ENCODE measurements around the gene IMPDH2.

Gene IMPDH2

DNA sequence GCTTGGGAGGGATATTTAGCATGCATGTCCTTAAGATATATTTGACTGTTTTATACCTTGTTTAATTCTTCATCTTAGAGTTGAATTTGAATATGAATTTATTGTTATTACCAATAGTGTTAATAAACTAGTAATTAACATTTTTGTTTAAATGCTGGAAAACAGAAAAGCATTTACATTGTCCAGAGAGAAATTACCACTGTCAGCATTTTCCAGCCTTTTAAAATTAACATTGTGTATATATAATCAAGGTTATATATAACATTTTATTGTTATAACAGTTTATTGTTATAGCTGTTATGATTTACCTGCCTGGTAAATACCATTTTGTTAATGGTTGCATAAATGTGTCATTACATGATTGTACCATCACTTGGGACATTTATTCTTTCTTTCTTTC lies 47.2 kb downstream of the IMPDH2 start:
- TF ChIP-seq, protein P1, sequence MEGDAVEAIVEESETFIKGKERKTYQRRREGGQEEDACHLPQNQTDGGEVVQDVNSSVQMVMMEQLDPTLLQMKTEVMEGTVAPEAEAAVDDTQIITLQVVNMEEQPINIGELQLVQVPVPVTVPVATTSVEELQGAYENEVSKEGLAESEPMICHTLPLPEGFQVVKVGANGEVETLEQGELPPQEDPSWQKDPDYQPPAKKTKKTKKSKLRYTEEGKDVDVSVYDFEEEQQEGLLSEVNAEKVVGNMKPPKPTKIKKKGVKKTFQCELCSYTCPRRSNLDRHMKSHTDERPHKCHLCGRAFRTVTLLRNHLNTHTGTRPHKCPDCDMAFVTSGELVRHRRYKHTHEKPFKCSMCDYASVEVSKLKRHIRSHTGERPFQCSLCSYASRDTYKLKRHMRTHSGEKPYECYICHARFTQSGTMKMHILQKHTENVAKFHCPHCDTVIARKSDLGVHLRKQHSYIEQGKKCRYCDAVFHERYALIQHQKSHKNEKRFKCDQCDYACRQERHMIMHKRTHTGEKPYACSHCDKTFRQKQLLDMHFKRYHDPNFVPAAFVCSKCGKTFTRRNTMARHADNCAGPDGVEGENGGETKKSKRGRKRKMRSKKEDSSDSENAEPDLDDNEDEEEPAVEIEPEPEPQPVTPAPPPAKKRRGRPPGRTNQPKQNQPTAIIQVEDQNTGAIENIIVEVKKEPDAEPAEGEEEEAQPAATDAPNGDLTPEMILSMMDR (IDR thresholded peaks at IDR 0.05; ENCODE audit: insufficient read depth, low read depth, low read length, missing control alignments) = no peak
- no peak for DNase-seq (ENCODE audit: low read depth)
- no peak overlapping the region for H3K4me3 ChIP-seq (ENCODE audit: low read depth, low read length)

DNA sequence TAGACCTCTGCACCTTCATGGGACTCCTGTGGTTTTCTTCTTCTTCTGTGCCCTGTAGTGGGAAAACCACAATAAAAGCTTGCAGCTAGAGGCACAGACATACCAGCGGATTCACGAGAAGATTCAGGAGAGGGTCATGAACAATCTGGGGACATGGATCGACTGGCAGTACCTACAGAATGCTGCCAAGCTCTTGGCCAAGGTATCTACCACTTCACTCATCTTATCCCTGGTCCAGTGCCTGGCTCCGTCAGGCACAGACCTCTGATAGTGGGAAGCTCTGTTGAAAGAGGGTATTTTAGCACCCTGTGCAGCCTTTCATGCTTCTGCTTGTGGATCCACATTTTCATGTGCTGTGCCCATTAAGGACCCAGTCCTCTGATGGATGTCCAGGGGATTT lies 48.9 kb downstream of the IMPDH2 start:
- no peak for DNase-seq (ENCODE audit: low read depth)
- no peak overlapping the region for H3K4me3 ChIP-seq (ENCODE audit: low read depth, low read length)
- TF ChIP-seq, protein P1 (IDR thresholded peaks at IDR 0.05; ENCODE audit: insufficient read depth, low read depth, low read length, missing control alignments) = no peak

DNA sequence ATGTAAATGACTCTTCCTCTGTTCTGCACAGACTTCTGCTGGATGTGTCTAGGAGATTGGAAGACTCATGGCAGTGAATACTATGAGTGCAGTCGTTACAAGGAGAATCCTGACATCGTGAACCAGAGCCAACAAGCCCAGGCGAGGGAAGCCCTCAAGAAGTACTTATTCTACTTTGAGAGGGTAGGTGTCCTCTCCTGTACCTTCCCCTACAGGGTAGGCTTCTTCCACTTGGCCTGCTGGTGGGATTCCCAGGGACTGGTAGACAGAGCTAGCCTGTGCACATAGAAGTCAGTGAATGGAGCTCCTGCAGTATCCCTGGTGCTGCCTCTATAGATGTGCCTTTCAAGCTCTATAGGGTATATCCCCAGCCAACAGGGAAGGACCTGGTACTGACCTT lies 49.7 kb downstream of the IMPDH2 start:
- no peak for DNase-seq (ENCODE audit: low read depth)
- H3K4me3 ChIP-seq (ENCODE audit: low read depth, low read length) = no peak overlapping the region
- TF ChIP-seq, protein P1 (IDR thresholded peaks at IDR 0.05; ENCODE audit: insufficient read depth, low read depth, low read length, missing control alignments) = no peak

All from GM12865 (cell line).